Keratinocyte (primary cell): ENCODE data around the gene MMAB.

ENCODE experiments used
- CTCF ChIP-seq, 3 experiments: IDR thresholded peaks in 1 of 3; conservative IDR thresholded peaks in 1 of 3; optimal IDR thresholded peaks in 1 of 3; 2 replicates in 2 of 3; 3 replicates in 1 of 3; pipeline versions ENCODE3 to v1.5.1; 2011; ENCODE audit warnings: low read length in 3 of 3, mild to moderate bottlenecking in 3 of 3, moderate library complexity in 2 of 3, control low read depth in 1 of 3, inconsistent platforms in 1 of 3; ENCODE audit not compliant: insufficient read depth in 2 of 3; ENCODE audit errors: extremely low read depth in 1 of 3
- EZH2 ChIP-seq: IDR thresholded peaks from one replicate; pipeline ENCODE4 v1.6.1; 2012; ENCODE audit warnings: inconsistent platforms, mild to moderate bottlenecking, low read length, moderate library complexity

- TF ChIP-seq CTCF (optimal IDR thresholded peaks at IDR 0.05 in 1 of 3, IDR thresholded peaks at IDR 0.05 in 1 of 3, conservative IDR thresholded peaks at IDR 0.05 in 1 of 3; ENCODE audit: extremely low read depth in 1 of 3, insufficient read depth in 2 of 3, low read length in 3 of 3) (no peak), EZH2 (no peak)
Observed at GRCh38 chr12:109542876-109543275, 30.4 kb downstream of the MMAB start.
